Measurements from ENCODE around the gene MB21D2. TPM values are rescaled to one million over a fixed set of nuclear protein-coding genes. Genes with fewer than 3 reads are reported as not detected.
"Not testable (repeated sequence)": the region's sequence is repeated elsewhere in the genome, so short reads cannot be mapped to it uniquely, and the experiment has no call there.

Gene MB21D2
- total RNA-seq, 8 experiments from 2014 or later: 1.6 to 25.3 (median 17.0) TPM

- in situ Hi-C loops (cut with MboI; ENCODE audit: low pct_unique_long_range_greater_than_20kb in 2 of 9, low sequenced_read_pairs in 9 of 9, unreplicated experiment in 9 of 9): no loop called here
- ATAC-seq (replicated peaks in 6 of 8): peak in 2 of 8 experiments; percentile 41 to 83
- 7 to 100% (median 85%) methylated on average over 2 of the region's 2 CpGs; no CpG with 5 or more reads in 3 of the 10 experiments for WGBS, 10 experiments
- H3K4me1 ChIP-seq (replicated peaks in 1 of 2): no peaks in the 10 kb centered on the region
- H3K4me3 ChIP-seq: no peak overlapping the region
- no peak overlapping the region for H3K27ac ChIP-seq
Measured at GRCh38 chr3:192860454-192860853, 57.2 kb downstream of the MB21D2 start.

- no peak overlapping the region for H3K4me3 ChIP-seq
- H3K27ac ChIP-seq: no peak overlapping the region
- no peak for ATAC-seq (replicated peaks in 6 of 8)
- no peaks in the 10 kb centered on the region for H3K4me1 ChIP-seq (replicated peaks in 1 of 2)
- 61 to 100% (median 90%) methylated on average over 1 to 9 of the region's 9 CpGs for WGBS, 10 experiments
- in situ Hi-C loops (cut with MboI; ENCODE audit: low pct_unique_long_range_greater_than_20kb in 2 of 9, low sequenced_read_pairs in 9 of 9, unreplicated experiment in 9 of 9): no loop called here
Measured at GRCh38 chr3:192858849-192859585, 58.6 kb downstream of the MB21D2 start.

DNA sequence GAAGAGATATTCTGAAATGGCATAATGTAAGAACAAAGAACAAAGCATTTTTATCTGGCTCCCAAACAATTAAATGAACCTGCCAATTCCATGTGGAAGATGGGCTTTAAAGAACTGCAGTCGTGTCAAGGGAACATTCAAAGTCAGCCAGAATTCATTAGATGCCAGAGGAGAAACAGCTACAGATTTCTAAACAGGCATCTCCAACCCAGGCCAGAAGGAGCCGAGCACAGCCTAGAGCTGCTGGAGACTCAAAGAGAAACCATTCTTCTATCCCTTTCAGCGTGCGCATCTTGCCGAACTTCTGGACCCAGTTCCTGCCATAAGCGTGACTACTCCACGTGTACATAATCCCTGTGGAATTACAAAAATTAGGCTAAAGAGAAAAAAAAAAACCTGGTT lies 60.4 kb downstream of the MB21D2 start:
- 13 to 100% (median 89%) methylated on average over 1 to 7 of the region's 7 CpGs; no CpG with 5 or more reads in 1 of the 10 experiments for WGBS, 10 experiments
- ATAC-seq (replicated peaks in 6 of 8): peak in 2 of 8 experiments; percentile 53 to 85
- no peak overlapping the region for H3K4me3 ChIP-seq
- in situ Hi-C loops (cut with MboI; ENCODE audit: low pct_unique_long_range_greater_than_20kb in 2 of 9, low sequenced_read_pairs in 9 of 9, unreplicated experiment in 9 of 9): no loop called here
- H3K27ac ChIP-seq: no peak overlapping the region
- H3K4me1 ChIP-seq (replicated peaks in 1 of 2): no peaks in the 10 kb centered on the region

GRCh38 chr3:192855434-192855833 lies 62.2 kb downstream of the MB21D2 start:
- ATAC-seq (replicated peaks in 6 of 8): no peak
- WGBS, 10 experiments: 86 to 100% (median 100%) methylated on average over 1 of the region's 1 CpG; no CpG with 5 or more reads in 4 of the 10 experiments
- in situ Hi-C loops (cut with MboI; ENCODE audit: low pct_unique_long_range_greater_than_20kb in 2 of 9, low sequenced_read_pairs in 9 of 9, unreplicated experiment in 9 of 9): no loop called here
- no peak overlapping the region for H3K27ac ChIP-seq
- no peaks in the 10 kb centered on the region for H3K4me1 ChIP-seq (replicated peaks in 1 of 2)
- no peak overlapping the region for H3K4me3 ChIP-seq

GRCh38 chr3:192851821-192852372 lies 65.8 kb downstream of the MB21D2 start:
- ATAC-seq (replicated peaks in 6 of 8): peak in 2 of 8 experiments; percentile 37 to 69
- 18 to 100% (median 80%) methylated on average over 1 to 5 of the region's 5 CpGs; no CpG with 5 or more reads in 3 of the 10 experiments for WGBS, 10 experiments
- H3K27ac ChIP-seq: no peak overlapping the region

DNA sequence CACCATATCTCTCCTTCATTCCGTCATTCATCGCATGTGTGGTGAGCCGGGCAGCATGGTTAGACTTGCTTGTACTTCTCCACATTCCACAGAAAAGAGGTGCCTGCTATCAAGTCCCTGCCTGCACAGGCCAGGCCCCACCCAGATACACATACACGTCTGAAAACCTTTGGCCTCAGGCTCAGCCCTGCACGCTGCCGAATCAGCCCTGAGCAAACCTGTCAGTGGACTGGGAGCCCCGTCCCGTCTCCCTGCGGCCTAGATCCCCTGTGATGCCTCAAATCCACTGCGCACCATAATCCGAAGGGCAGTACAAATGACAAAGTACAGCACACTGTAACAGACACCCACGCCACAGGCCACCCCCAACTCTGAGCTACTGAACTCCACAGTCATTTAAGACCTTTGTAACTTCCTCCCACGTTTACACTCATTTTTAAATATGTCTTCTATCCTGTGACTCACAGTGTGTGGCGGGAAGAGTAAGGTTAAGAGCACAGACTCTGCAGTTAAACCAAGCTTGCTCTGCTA lies 67.1 kb downstream of the MB21D2 start:
- in situ Hi-C loops (cut with MboI; ENCODE audit: low pct_unique_long_range_greater_than_20kb in 2 of 9, low sequenced_read_pairs in 9 of 9, unreplicated experiment in 9 of 9): no loop called here
- Histone ChIP-seq H3K27ac (no peak overlapping the region), H3K4me3 (no peak overlapping the region), H3K4me1 (replicated peaks in 1 of 2) (no peaks in the 10 kb centered on the region)
- 69 to 93% (median 83%) methylated on average over 3 to 11 of the region's 14 CpGs; no CpG with 5 or more reads in 2 of the 10 experiments for WGBS, 10 experiments
- peak in 6 of 8 experiments; percentile 18 to 79 (median 52) for ATAC-seq (replicated peaks in 6 of 8)

More at GRCh38 chr3:192851821-192852372, 65.8 kb downstream of the MB21D2 start:
- H3K4me1 ChIP-seq (replicated peaks in 1 of 2): no peaks in the 10 kb centered on the region
- in situ Hi-C loops (cut with MboI; ENCODE audit: low pct_unique_long_range_greater_than_20kb in 2 of 9, low sequenced_read_pairs in 9 of 9, unreplicated experiment in 9 of 9): no loop called here
- no peak overlapping the region for H3K4me3 ChIP-seq

DNA sequence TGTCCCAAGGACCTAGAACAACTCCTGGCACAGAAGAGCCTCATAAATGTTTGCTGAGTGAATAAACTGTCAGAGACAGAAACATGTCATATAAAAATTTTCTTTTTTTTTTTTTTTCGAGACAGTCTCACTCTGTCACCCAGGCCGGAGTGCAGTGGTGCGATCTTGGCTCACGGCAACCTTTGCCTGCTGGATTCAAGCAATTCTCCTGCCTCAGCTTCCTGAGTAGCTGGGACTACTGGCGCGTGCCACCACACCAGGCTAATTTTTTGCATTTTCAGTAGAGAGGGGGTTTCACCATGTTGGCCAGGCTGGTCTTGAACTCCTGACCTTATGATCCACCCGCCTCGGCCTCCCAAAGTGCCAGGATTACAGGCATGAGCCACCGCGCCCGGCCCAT lies 67.8 kb downstream of the MB21D2 start:
- ATAC-seq (replicated peaks in 6 of 8); H3K4me3 ChIP-seq; in situ Hi-C loops (cut with MboI; ENCODE audit: low pct_unique_long_range_greater_than_20kb in 2 of 9, low sequenced_read_pairs in 9 of 9, unreplicated experiment in 9 of 9); H3K27ac ChIP-seq; H3K4me1 ChIP-seq (replicated peaks in 1 of 2): not testable (repeated sequence)
- WGBS, 10 experiments: 80 to 96% (median 92%) methylated on average over 3 to 6 of the region's 11 CpGs; no CpG with 5 or more reads in 3 of the 10 experiments

GRCh38 chr3:192848371-192849233 lies 69.1 kb downstream of the MB21D2 start:
- in situ Hi-C loops (cut with MboI; ENCODE audit: low pct_unique_long_range_greater_than_20kb in 2 of 9, low sequenced_read_pairs in 9 of 9, unreplicated experiment in 9 of 9): no loop called here
- 76 to 100% (median 93%) methylated on average over 1 to 10 of the region's 11 CpGs; no CpG with 5 or more reads in 1 of the 10 experiments for WGBS, 10 experiments
- H3K27ac ChIP-seq: no peak overlapping the region
- H3K4me1 ChIP-seq (replicated peaks in 1 of 2): peaks cover 0 to 12% of the 10 kb centered on the region in 2 donors
- no peak overlapping the region for H3K4me3 ChIP-seq
- ATAC-seq (replicated peaks in 6 of 8): no peak

DNA sequence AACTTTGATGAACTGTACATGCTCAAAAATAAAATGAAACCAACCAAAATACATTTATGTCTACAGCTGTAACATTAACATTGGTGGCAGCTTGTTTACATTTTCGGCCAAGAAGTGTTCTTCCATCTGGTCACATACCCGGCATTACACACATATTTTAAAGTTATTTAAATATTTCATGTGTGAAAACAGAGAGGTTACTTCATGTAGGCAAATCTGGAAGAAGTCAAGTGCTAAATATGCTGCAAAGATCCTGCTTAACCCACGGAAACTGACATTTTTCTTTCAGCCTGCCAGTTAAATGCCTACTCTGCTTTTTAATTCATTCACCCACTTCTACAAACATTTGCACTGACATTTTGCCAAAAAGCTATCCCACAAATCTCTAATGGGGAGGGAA lies 69.7 kb downstream of the MB21D2 start:
- ATAC-seq (replicated peaks in 6 of 8): peak in 2 of 8 experiments; percentile 48 to 78
- Histone ChIP-seq H3K4me1 (replicated peaks in 1 of 2) (peaks cover under 1 to 19% of the 10 kb centered on the region in 2 donors), H3K4me3 (no peak overlapping the region), H3K27ac (no peak overlapping the region)
- in situ Hi-C loops (cut with MboI; ENCODE audit: low pct_unique_long_range_greater_than_20kb in 2 of 9, low sequenced_read_pairs in 9 of 9, unreplicated experiment in 9 of 9): no loop called here
- 0 to 100% (median 81%) methylated on average over 2 to 3 of the region's 3 CpGs; no CpG with 5 or more reads in 1 of the 10 experiments for WGBS, 10 experiments

GRCh38 chr3:192845526-192845855 lies 72.2 kb downstream of the MB21D2 start:
- no peak overlapping the region for H3K27ac ChIP-seq

DNA sequence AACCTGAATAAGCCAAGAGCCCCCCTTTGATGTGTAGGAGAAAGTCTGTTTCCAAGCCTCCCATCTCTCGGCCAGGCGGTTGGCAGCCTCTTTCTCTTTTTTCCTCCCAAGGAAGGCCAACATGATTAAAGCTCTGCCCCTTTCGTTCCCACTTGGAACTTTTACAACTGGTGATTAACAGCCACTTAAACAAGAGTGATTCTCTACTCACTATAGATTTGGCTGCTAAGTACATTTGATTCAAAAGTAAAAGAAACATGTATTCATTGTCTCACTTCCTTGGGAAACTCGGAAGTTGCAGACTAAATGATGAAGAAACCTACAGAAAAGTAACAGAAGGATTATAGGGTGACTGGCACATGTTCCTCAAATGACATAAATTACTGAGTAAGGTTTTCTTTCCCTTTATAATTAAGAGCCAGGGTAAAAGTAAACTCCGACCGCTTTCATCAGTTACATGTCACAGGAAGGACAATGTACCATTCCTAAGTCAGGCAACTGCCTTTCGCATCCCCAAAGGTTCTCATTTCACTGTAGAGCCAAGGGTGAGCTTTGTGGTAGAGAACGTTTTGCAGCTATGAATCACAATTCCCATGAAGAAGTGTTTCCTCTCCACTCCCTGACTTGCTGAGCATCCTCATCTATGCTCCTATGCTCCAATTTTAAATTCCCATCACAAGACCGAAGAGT lies 72.7 kb downstream of the MB21D2 start:
- ATAC-seq (replicated peaks in 6 of 8): peak in 1 of 8 experiments; percentile 28
- in situ Hi-C loops (cut with MboI; ENCODE audit: low pct_unique_long_range_greater_than_20kb in 2 of 9, low sequenced_read_pairs in 9 of 9, unreplicated experiment in 9 of 9): no loop called here
- Histone ChIP-seq H3K4me3 (no peak overlapping the region), H3K27ac (no peak overlapping the region), H3K4me1 (replicated peaks in 1 of 2) (peaks cover 13 to 23% of the 10 kb centered on the region in 2 donors)
- WGBS, 10 experiments: 76 to 100% (median 87%) methylated on average over 3 to 7 of the region's 9 CpGs

More at GRCh38 chr3:192845526-192845855, 72.2 kb downstream of the MB21D2 start:
- in situ Hi-C loops (cut with MboI; ENCODE audit: low pct_unique_long_range_greater_than_20kb in 2 of 9, low sequenced_read_pairs in 9 of 9, unreplicated experiment in 9 of 9): no loop called here
- 83 to 100% (median 99%) methylated on average over 1 to 4 of the region's 4 CpGs; no CpG with 5 or more reads in 4 of the 10 experiments for WGBS, 10 experiments
- H3K4me1 ChIP-seq (replicated peaks in 1 of 2): peaks cover 13 to 23% of the 10 kb centered on the region in 2 donors
- no peak for ATAC-seq (replicated peaks in 6 of 8)
- no peak overlapping the region for H3K4me3 ChIP-seq

GRCh38 chr3:192844486-192844765 lies 73.2 kb downstream of the MB21D2 start:
- in situ Hi-C loops (cut with MboI; ENCODE audit: low pct_unique_long_range_greater_than_20kb in 2 of 9, low sequenced_read_pairs in 9 of 9, unreplicated experiment in 9 of 9): no loop called here
- ATAC-seq (replicated peaks in 6 of 8): no peak
- H3K4me3 ChIP-seq: no peak overlapping the region
- WGBS, 10 experiments: 80 to 100% (median 100%) methylated on average over 1 of the region's 2 CpGs; no CpG with 5 or more reads in 5 of the 10 experiments
- H3K27ac ChIP-seq: no peak overlapping the region
- H3K4me1 ChIP-seq (replicated peaks in 1 of 2): peaks cover 13 to 23% of the 10 kb centered on the region in 2 donors

Data from motor neuron (in vitro differentiated cells).